ENCODE data around the gene EDA.

Gene EDA

GRCh38 chrX:70046978-70047377 lies 431.1 kb downstream of the EDA start:
- no peak for TF ChIP-seq CTCF (conservative IDR thresholded peaks at IDR 0.05; ENCODE audit: low read length)
- H3K9ac ChIP-seq (ENCODE audit: low read depth, low read length, poor library complexity, severe bottlenecking), result no peak overlapping the region
- no peaks in the 10 kb centered on the region for H3K9me2 ChIP-seq (replicated peaks; ENCODE audit: low read depth, low read length)
- no peaks in the 10 kb centered on the region for H3K27me3 ChIP-seq (ENCODE audit: insufficient read depth, low read length, poor library complexity, severe bottlenecking)
- no peak overlapping the region for H3K4me2 ChIP-seq (ENCODE audit: low read depth, low read length, poor library complexity, severe bottlenecking)
- H2AFZ ChIP-seq (ENCODE audit: low read length), result no peak overlapping the region
- no peaks in the 10 kb centered on the region for H3K9me3 ChIP-seq (ENCODE audit: insufficient read depth, low read depth, low read length)
- H3K36me3 ChIP-seq (ENCODE audit: insufficient read depth, low read length), result no peaks in the 10 kb centered on the region
- no peaks in the 10 kb centered on the region for H3F3A ChIP-seq (ENCODE audit: low read depth)
- H3K4me1 ChIP-seq (ENCODE audit: insufficient read depth, low read length, poor library complexity, severe bottlenecking), result no peaks in the 10 kb centered on the region
- no peaks in the 10 kb centered on the region for H3K79me2 ChIP-seq (ENCODE audit: insufficient read depth, low read length)
- no peaks in the 10 kb centered on the region for H4K20me1 ChIP-seq (ENCODE audit: insufficient read depth, low read length, poor library complexity, severe bottlenecking)
- H3K4me3 ChIP-seq (ENCODE audit: low read length, poor library complexity, severe bottlenecking), result no peak overlapping the region

- Histone ChIP-seq H3F3A (ENCODE audit: low read depth) (no peaks in the 10 kb centered on the region), H2AFZ (ENCODE audit: low read length) (no peak overlapping the region), H3K4me3 (ENCODE audit: low read length, poor library complexity, severe bottlenecking) (no peak overlapping the region), H3K27me3 (ENCODE audit: insufficient read depth, low read length, poor library complexity, severe bottlenecking) (no peaks in the 10 kb centered on the region), H3K9me3 (ENCODE audit: insufficient read depth, low read depth, low read length) (no peaks in the 10 kb centered on the region), H3K36me3 (ENCODE audit: insufficient read depth, low read length) (no peaks in the 10 kb centered on the region), H3K79me2 (ENCODE audit: insufficient read depth, low read length) (no peaks in the 10 kb centered on the region), H3K9me2 (replicated peaks; ENCODE audit: low read depth, low read length) (no peaks in the 10 kb centered on the region), H4K20me1 (ENCODE audit: insufficient read depth, low read length, poor library complexity, severe bottlenecking) (no peaks in the 10 kb centered on the region), H3K4me2 (ENCODE audit: low read depth, low read length, poor library complexity, severe bottlenecking) (no peak overlapping the region), H3K9ac (ENCODE audit: low read depth, low read length, poor library complexity, severe bottlenecking) (no peak overlapping the region), H3K4me1 (ENCODE audit: insufficient read depth, low read length, poor library complexity, severe bottlenecking) (no peaks in the 10 kb centered on the region)
- no peak for TF ChIP-seq EZH2phosphoT487 (IDR thresholded peaks at IDR 0.05; ENCODE audit: borderline replicate concordance)
- TF ChIP-seq CTCF (conservative IDR thresholded peaks at IDR 0.05; ENCODE audit: low read length), result no peak
Observed at GRCh38 chrX:70049406-70049805, 433.5 kb downstream of the EDA start.

GRCh38 chrX:70049925-70050324 lies 434.0 kb downstream of the EDA start, which contains the start of gene AWAT2:
Gene AWAT2, minus strand, starts transcription at chrX:70049938. Its CDS starts 6 bp downstream, at chrX:70049932.
- H3F3A ChIP-seq (ENCODE audit: low read depth), result no peaks in the 10 kb centered on the region
- no peaks in the 10 kb centered on the region for H3K27me3 ChIP-seq (ENCODE audit: insufficient read depth, low read length, poor library complexity, severe bottlenecking)
- no peak within 1 kb of the TSS for H2AFZ ChIP-seq (ENCODE audit: low read length)

More at GRCh38 chrX:70049925-70050324, 434.0 kb downstream of the EDA start, which contains the start of gene AWAT2:
- Histone ChIP-seq H3K4me2 (ENCODE audit: low read depth, low read length, poor library complexity, severe bottlenecking) (no peak within 1 kb of the TSS), H3K9me3 (ENCODE audit: insufficient read depth, low read depth, low read length) (no peaks in the 10 kb centered on the region), H3K9ac (ENCODE audit: low read depth, low read length, poor library complexity, severe bottlenecking) (no peak within 1 kb of the TSS), H3K4me3 (ENCODE audit: low read length, poor library complexity, severe bottlenecking) (no peak within 1 kb of the TSS), H4K20me1 (ENCODE audit: insufficient read depth, low read length, poor library complexity, severe bottlenecking) (no peaks in the 10 kb centered on the region), H3K79me2 (ENCODE audit: insufficient read depth, low read length) (no peaks in the 10 kb centered on the region), H3K36me3 (ENCODE audit: insufficient read depth, low read length) (no peaks in the 10 kb centered on the region), H3K9me2 (replicated peaks; ENCODE audit: low read depth, low read length) (no peaks in the 10 kb centered on the region), H3K4me1 (ENCODE audit: insufficient read depth, low read length, poor library complexity, severe bottlenecking) (no peaks in the 10 kb centered on the region)
- no peak for TF ChIP-seq CTCF (conservative IDR thresholded peaks at IDR 0.05; ENCODE audit: low read length)

Measured in Loucy (cell line).